Suprapubic skin (tissue), 4 donors: Measurements from ENCODE around the gene ZNF771. TPM values are rescaled to one million over a fixed set of nuclear protein-coding genes. Genes with fewer than 3 reads are reported as not detected.

Experiments
- DNase-seq, 2 donors: peaks; one replicate each; pipeline ENCODE4 v3.0.0-alpha.2; 2019; ENCODE audit warnings: low spot score in 2 of 2
- H3K27ac ChIP-seq: fragments of 200-600 bp; sonication (generic); one replicate; pipeline ENCODE4 v1.5.1; 2019
- H3K27me3 ChIP-seq: fragments of 200-600 bp; sonication (generic); one replicate; pipeline ENCODE4 v1.5.1; 2019
- H3K36me3 ChIP-seq: fragments of 200-600 bp; sonication (generic); one replicate; pipeline ENCODE4 v1.5.1; 2019
- H3K4me1 ChIP-seq: fragments of 200-600 bp; sonication (generic); one replicate; pipeline ENCODE4 v1.5.1; 2019
- H3K4me3 ChIP-seq: fragments of 200-600 bp; sonication (generic); one replicate; pipeline ENCODE4 v1.5.1; 2019; ENCODE audit warnings: mild to moderate bottlenecking
- H3K9me3 ChIP-seq: fragments of 200-600 bp; sonication (generic); one replicate; pipeline ENCODE4 v1.5.1; 2019
- CTCF ChIP-seq, 2 donors: fragments of 200-600 bp in 1 of 2; fragments of 450-650 bp in 1 of 2; sonication (generic) in 1 of 2; IDR thresholded peaks; one replicate each; pipeline ENCODE4 v1.5.1; 2016 to 2019; ENCODE audit warnings: antibody characterized with exemption in 2 of 2, mild to moderate bottlenecking in 1 of 2, moderate library complexity in 1 of 2
- EP300 ChIP-seq: sonication (generic); formaldehyde crosslinking; IDR thresholded peaks from one replicate; pipeline ENCODE4 v1.6.1; 2017; ENCODE audit warnings: antibody characterized with exemption
- POLR2A ChIP-seq, 2 donors: fragments of 450-650 bp; IDR thresholded peaks; one replicate each; pipeline ENCODE4 v1.6.1; 2017; ENCODE audit warnings: antibody characterized with exemption in 2 of 2, mild to moderate bottlenecking in 2 of 2, moderate library complexity in 2 of 2
- POLR2AphosphoS5 ChIP-seq, 3 donors: sonication (generic); formaldehyde crosslinking; IDR thresholded peaks; one replicate each; pipeline ENCODE4 v1.6.1; 2017; ENCODE audit warnings: antibody characterized with exemption in 3 of 3
- WGBS: methylation state at CpG from one replicate; pipeline ENCODE4 v1.1.5; 2018; 5-methylcytosine and 5-hydroxymethylcytosine counted together
- total RNA-seq, 4 donors: library from RNA; depleted of rRNA; stranded (reverse); fragments of >200 nt; gene quantifications; one replicate each; pipeline ENCODE4 v1.1.0, GENCODE V29; 2016

The ZNF771 gene
- total RNA-seq, 4 donors from 2014 or later, result 4.9 to 14.3 (median 7.3) TPM

GRCh38 chr16:30361180-30361579, 46.2 kb upstream of the ZNF771 start:
- peaks cover 17% of the 10 kb centered on the region for H3K4me1 ChIP-seq
- 94% methylated on average over 7 of the region's 7 CpGs for WGBS
- H3K27me3 ChIP-seq, result no peaks in the 10 kb centered on the region
- no peak for DNase-seq
- TF ChIP-seq POLR2A (IDR thresholded peaks at IDR 0.05), result no peak
- TF ChIP-seq EP300, result no peak
- no peak for TF ChIP-seq CTCF (IDR thresholded peaks at IDR 0.05)
- TF ChIP-seq POLR2AphosphoS5 (IDR thresholded peaks at IDR 0.05), result no peak
- H3K4me3 ChIP-seq, result no peak overlapping the region
- H3K36me3 ChIP-seq, result peaks cover 88% of the 10 kb centered on the region
- H3K9me3 ChIP-seq, result no peaks in the 10 kb centered on the region
- H3K27ac ChIP-seq, result no peak overlapping the region

GRCh38 chr16:30365200-30365599, 42.2 kb upstream of the ZNF771 start:
- H3K27ac ChIP-seq, result no peak overlapping the region
- H3K9me3 ChIP-seq, result no peaks in the 10 kb centered on the region
- H3K4me1 ChIP-seq, result peaks cover 39% of the 10 kb centered on the region
- no peak for DNase-seq
- 86% methylated on average over 10 of the region's 10 CpGs for WGBS
- no peak for TF ChIP-seq EP300
- peaks cover 52% of the 10 kb centered on the region for H3K36me3 ChIP-seq
- H3K4me3 ChIP-seq, result no peak overlapping the region
- H3K27me3 ChIP-seq, result no peaks in the 10 kb centered on the region

- no peak for DNase-seq
- TF ChIP-seq EP300, result no peak
- TF ChIP-seq POLR2AphosphoS5 (IDR thresholded peaks at IDR 0.05), result no peak
- no peak for TF ChIP-seq CTCF (IDR thresholded peaks at IDR 0.05)
- TF ChIP-seq POLR2A (IDR thresholded peaks at IDR 0.05), result no peak
- Histone ChIP-seq H3K9me3 (no peaks in the 10 kb centered on the region), H3K4me1 (peaks cover 43% of the 10 kb centered on the region), H3K36me3 (peaks cover 43% of the 10 kb centered on the region), H3K4me3 (no peak overlapping the region), H3K27me3 (no peaks in the 10 kb centered on the region), H3K27ac (no peak overlapping the region)
- WGBS, result 66% methylated on average over 4 of the region's 4 CpGs
These were observed 40.9 kb upstream of the ZNF771 start for GRCh38 chr16:30366511-30366910.

- H3K36me3 ChIP-seq, result peaks cover 36% of the 10 kb centered on the region
- 72% methylated on average over 10 of the region's 10 CpGs for WGBS
- no peak for DNase-seq
- no peak for TF ChIP-seq POLR2AphosphoS5 (IDR thresholded peaks at IDR 0.05)
- H3K27me3 ChIP-seq, result no peaks in the 10 kb centered on the region
- H3K4me3 ChIP-seq, result peak overlapping the region; percentile 92
- no peak overlapping the region for H3K27ac ChIP-seq
- H3K4me1 ChIP-seq, result peaks cover 43% of the 10 kb centered on the region
- no peaks in the 10 kb centered on the region for H3K9me3 ChIP-seq
These were observed 39.9 kb upstream of the ZNF771 start for GRCh38 chr16:30367349-30368009.

GRCh38 chr16:30368122-30368791, 39.1 kb upstream of the ZNF771 start:
- no peak for TF ChIP-seq EP300
- no peak for TF ChIP-seq CTCF (IDR thresholded peaks at IDR 0.05)
- no peak for TF ChIP-seq POLR2AphosphoS5 (IDR thresholded peaks at IDR 0.05)
- no peak for TF ChIP-seq POLR2A (IDR thresholded peaks at IDR 0.05)
- Histone ChIP-seq H3K9me3 (no peaks in the 10 kb centered on the region), H3K36me3 (peaks cover 28% of the 10 kb centered on the region), H3K27ac (no peak overlapping the region), H3K27me3 (no peaks in the 10 kb centered on the region), H3K4me1 (peaks cover 43% of the 10 kb centered on the region), H3K4me3 (peak overlapping the region; percentile 92)
- DNase-seq, result peak in 1 of 2 donors; percentile 66
- 5% methylated on average over 8 of the region's 8 CpGs for WGBS

GRCh38 chr16:30368792-30369090, 38.7 kb upstream of the ZNF771 start:
- peak overlapping the region; percentile 92 for H3K4me3 ChIP-seq
- no peak for DNase-seq
- TF ChIP-seq POLR2AphosphoS5 (IDR thresholded peaks at IDR 0.05), result no peak
- TF ChIP-seq EP300, result no peak
- no peak for TF ChIP-seq POLR2A (IDR thresholded peaks at IDR 0.05)
- WGBS, result 7% methylated on average over 4 of the region's 4 CpGs
- H3K36me3 ChIP-seq, result peaks cover 23% of the 10 kb centered on the region
- H3K27me3 ChIP-seq, result no peaks in the 10 kb centered on the region
- peak overlapping the region; percentile 88 for H3K27ac ChIP-seq
- no peaks in the 10 kb centered on the region for H3K9me3 ChIP-seq
- peaks cover 43% of the 10 kb centered on the region for H3K4me1 ChIP-seq
